ENCODE measurements around the gene TMEM132A.

The TMEM132A gene

DNA sequence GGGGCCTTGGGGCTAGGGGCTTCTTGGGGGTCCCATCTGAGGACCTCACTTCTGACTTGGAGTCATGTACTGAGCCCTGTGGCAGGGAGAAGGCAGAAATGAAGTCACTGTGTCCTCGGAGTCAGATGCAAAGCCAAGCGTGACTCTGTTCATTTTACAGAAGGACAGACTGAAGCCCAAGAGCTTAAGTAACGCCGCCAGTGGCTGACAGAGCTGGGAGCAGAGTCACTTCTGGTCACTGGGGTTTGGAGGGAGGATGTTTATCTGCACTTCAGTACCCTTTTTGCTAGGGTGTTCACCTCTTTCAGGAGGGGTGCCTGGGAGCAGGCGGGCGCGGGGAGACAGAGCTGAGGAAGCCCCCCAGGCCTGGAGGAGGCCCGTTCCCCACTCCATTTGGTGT is 57.9 kb downstream of the TMEM132A start:
- H3K27ac ChIP-seq (ENCODE audit: low read depth in 2 of 2, low read length in 2 of 2): no peak overlapping the region
- H3K4me1 ChIP-seq (ENCODE audit: control insufficient read depth in 2 of 2, insufficient read depth in 2 of 2, low read length in 2 of 2): peaks cover 4 to 6% of the 10 kb centered on the region in 2 donors
- H3K27me3 ChIP-seq (ENCODE audit: control insufficient read depth in 2 of 2, insufficient read depth in 2 of 2, low read length in 2 of 2): no peaks in the 10 kb centered on the region

DNA sequence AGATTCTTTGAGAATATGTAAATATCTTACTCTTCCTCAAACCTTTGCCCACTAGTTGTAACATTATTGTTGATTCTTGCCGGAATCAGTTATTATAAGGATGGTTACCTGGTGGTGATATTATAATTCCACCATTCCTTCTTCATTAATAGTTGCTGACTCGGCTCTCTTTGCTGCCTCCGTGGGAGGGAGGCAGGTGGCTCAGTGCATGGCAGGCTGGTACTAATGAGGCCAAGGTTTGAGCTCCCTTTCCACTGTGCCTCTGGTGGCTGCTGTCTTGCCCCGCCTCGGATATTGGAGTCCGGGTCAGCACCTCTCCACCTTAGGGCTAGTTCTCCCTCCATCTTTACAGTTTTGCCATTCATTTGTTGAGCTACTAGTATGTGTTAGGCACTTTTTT is 59.9 kb downstream of the TMEM132A start:
- Histone ChIP-seq H3K4me1 (ENCODE audit: control insufficient read depth in 2 of 2, insufficient read depth in 2 of 2, low read length in 2 of 2) (peaks cover under 1 to 4% of the 10 kb centered on the region in 2 donors), H3K9ac (ENCODE audit: low read depth in 1 of 2, low read length in 2 of 2) (no peak overlapping the region), H3K27me3 (ENCODE audit: control insufficient read depth in 2 of 2, insufficient read depth in 2 of 2, low read length in 2 of 2) (no peaks in the 10 kb centered on the region), H3K27ac (ENCODE audit: low read depth in 2 of 2, low read length in 2 of 2) (no peak overlapping the region), H3K9me3 (ENCODE audit: control insufficient read depth in 2 of 2, low read length in 2 of 2) (no peaks in the 10 kb centered on the region), H3K4me3 (ENCODE audit: low read length in 2 of 2) (no peak overlapping the region), H3K36me3 (ENCODE audit: control insufficient read depth in 2 of 2, insufficient read depth in 2 of 2, low read length in 2 of 2) (no peaks in the 10 kb centered on the region)

More for the DNA sequence above, 57.9 kb downstream of the TMEM132A start:
- H3K9me3 ChIP-seq (ENCODE audit: control insufficient read depth in 2 of 2, low read length in 2 of 2): no peaks in the 10 kb centered on the region
- H3K9ac ChIP-seq (ENCODE audit: low read depth in 1 of 2, low read length in 2 of 2): no peak overlapping the region
- H3K36me3 ChIP-seq (ENCODE audit: control insufficient read depth in 2 of 2, insufficient read depth in 2 of 2, low read length in 2 of 2): no peaks in the 10 kb centered on the region
- H3K4me3 ChIP-seq (ENCODE audit: low read length in 2 of 2): no peak overlapping the region

DNA sequence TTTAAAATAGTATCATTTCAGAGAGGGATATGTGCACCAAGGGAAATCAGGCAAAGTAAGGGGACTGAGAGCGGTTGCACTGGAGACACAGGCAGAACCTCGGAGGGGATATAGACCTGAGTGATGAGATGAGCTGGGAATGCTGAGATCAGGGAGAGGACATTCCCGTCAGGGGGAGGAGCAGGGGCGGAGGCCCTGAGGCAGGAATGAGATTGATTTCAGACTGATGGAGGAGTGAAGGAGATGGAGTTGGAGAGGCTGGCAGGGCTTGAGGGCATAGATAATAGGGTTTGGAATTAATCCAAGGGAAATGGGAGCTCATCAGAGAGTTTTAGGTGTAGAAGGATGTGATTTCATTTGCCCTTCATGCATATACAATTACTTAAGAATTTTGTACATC is 60.4 kb downstream of the TMEM132A start:
- H3K27me3 ChIP-seq (ENCODE audit: control insufficient read depth in 2 of 2, insufficient read depth in 2 of 2, low read length in 2 of 2): no peaks in the 10 kb centered on the region
- H3K9me3 ChIP-seq (ENCODE audit: control insufficient read depth in 2 of 2, low read length in 2 of 2): no peaks in the 10 kb centered on the region
- no peak overlapping the region for H3K9ac ChIP-seq (ENCODE audit: low read depth in 1 of 2, low read length in 2 of 2)
- peaks cover 0 to 3% of the 10 kb centered on the region in 2 donors for H3K4me1 ChIP-seq (ENCODE audit: control insufficient read depth in 2 of 2, insufficient read depth in 2 of 2, low read length in 2 of 2)
- no peak overlapping the region for H3K4me3 ChIP-seq (ENCODE audit: low read length in 2 of 2)
- no peaks in the 10 kb centered on the region for H3K36me3 ChIP-seq (ENCODE audit: control insufficient read depth in 2 of 2, insufficient read depth in 2 of 2, low read length in 2 of 2)
- no peak overlapping the region for H3K27ac ChIP-seq (ENCODE audit: low read depth in 2 of 2, low read length in 2 of 2)

DNA sequence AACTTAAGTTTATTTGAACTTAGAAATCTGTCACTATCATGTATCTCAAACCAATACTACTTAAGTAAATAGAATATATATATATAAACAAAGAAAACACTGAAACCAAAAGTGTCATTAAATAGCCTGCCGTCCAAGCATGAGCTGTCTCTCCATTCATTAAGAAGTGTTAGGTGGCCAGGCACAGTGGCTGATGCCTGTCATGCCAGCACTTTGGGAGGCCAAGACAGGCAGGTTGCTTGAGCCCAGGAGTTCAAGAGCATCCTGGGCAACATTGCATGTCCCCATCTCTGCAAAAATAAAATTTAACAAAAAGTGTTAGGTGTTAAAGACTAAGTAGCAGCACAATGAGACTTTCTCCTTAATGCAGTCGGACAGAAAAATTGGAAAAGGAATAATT is 61.2 kb downstream of the TMEM132A start:
- peak overlapping the region in 1 of 2 donors; percentile 52 for H3K27ac ChIP-seq (ENCODE audit: low read depth in 2 of 2, low read length in 2 of 2)

GRCh38 chr11:60985991-60986915 is 62.0 kb downstream of the TMEM132A start:
- H3K4me1 ChIP-seq (ENCODE audit: control insufficient read depth in 2 of 2, insufficient read depth in 2 of 2, low read length in 2 of 2): no peaks in the 10 kb centered on the region
- H3K36me3 ChIP-seq (ENCODE audit: control insufficient read depth in 2 of 2, insufficient read depth in 2 of 2, low read length in 2 of 2): no peaks in the 10 kb centered on the region
- H3K9ac ChIP-seq (ENCODE audit: low read depth in 1 of 2, low read length in 2 of 2): no peak overlapping the region
- H3K9me3 ChIP-seq (ENCODE audit: control insufficient read depth in 2 of 2, low read length in 2 of 2): no peaks in the 10 kb centered on the region
- no peak overlapping the region for H3K4me3 ChIP-seq (ENCODE audit: low read length in 2 of 2)
- no peaks in the 10 kb centered on the region for H3K27me3 ChIP-seq (ENCODE audit: control insufficient read depth in 2 of 2, insufficient read depth in 2 of 2, low read length in 2 of 2)
- H3K27ac ChIP-seq (ENCODE audit: low read depth in 2 of 2, low read length in 2 of 2): peak overlapping the region; percentile 46 to 52

More for the DNA sequence above, 61.2 kb downstream of the TMEM132A start:
- no peaks in the 10 kb centered on the region for H3K4me1 ChIP-seq (ENCODE audit: control insufficient read depth in 2 of 2, insufficient read depth in 2 of 2, low read length in 2 of 2)
- H3K4me3 ChIP-seq (ENCODE audit: low read length in 2 of 2): no peak overlapping the region
- H3K9me3 ChIP-seq (ENCODE audit: control insufficient read depth in 2 of 2, low read length in 2 of 2): no peaks in the 10 kb centered on the region
- H3K36me3 ChIP-seq (ENCODE audit: control insufficient read depth in 2 of 2, insufficient read depth in 2 of 2, low read length in 2 of 2): no peaks in the 10 kb centered on the region
- no peak overlapping the region for H3K9ac ChIP-seq (ENCODE audit: low read depth in 1 of 2, low read length in 2 of 2)
- no peaks in the 10 kb centered on the region for H3K27me3 ChIP-seq (ENCODE audit: control insufficient read depth in 2 of 2, insufficient read depth in 2 of 2, low read length in 2 of 2)

All from mucosa of rectum (tissue), 2 donors.